ENCODE data around the gene ROR2.

ROR2 gene

DNA sequence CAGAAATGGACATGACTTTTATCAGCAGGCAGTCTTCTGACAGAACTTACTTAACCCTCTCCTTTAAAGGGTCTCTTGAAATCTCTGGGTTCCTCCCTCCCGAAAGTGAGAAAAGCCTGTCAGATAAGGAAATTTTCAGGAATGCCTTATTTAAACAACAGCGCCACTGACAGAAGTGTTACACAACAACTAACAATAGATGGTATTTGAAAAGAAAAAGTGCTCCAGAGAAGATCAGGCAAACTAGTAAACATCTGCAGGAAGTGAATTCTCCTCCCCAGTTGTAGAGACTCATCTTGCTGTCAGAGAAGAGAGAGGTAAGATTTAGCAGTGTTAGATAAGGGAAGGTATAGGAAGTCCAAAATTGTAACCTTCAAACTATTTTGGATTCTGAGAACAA is 419.2 kb downstream of the ROR2 start:
- no peak for TF ChIP-seq RAD21 (IDR thresholded peaks at IDR 0.05; ENCODE audit: low read depth)
- TF ChIP-seq CREB1 (IDR thresholded peaks at IDR 0.05; ENCODE audit: low read depth) = no peak
- TF ChIP-seq, protein P1, sequence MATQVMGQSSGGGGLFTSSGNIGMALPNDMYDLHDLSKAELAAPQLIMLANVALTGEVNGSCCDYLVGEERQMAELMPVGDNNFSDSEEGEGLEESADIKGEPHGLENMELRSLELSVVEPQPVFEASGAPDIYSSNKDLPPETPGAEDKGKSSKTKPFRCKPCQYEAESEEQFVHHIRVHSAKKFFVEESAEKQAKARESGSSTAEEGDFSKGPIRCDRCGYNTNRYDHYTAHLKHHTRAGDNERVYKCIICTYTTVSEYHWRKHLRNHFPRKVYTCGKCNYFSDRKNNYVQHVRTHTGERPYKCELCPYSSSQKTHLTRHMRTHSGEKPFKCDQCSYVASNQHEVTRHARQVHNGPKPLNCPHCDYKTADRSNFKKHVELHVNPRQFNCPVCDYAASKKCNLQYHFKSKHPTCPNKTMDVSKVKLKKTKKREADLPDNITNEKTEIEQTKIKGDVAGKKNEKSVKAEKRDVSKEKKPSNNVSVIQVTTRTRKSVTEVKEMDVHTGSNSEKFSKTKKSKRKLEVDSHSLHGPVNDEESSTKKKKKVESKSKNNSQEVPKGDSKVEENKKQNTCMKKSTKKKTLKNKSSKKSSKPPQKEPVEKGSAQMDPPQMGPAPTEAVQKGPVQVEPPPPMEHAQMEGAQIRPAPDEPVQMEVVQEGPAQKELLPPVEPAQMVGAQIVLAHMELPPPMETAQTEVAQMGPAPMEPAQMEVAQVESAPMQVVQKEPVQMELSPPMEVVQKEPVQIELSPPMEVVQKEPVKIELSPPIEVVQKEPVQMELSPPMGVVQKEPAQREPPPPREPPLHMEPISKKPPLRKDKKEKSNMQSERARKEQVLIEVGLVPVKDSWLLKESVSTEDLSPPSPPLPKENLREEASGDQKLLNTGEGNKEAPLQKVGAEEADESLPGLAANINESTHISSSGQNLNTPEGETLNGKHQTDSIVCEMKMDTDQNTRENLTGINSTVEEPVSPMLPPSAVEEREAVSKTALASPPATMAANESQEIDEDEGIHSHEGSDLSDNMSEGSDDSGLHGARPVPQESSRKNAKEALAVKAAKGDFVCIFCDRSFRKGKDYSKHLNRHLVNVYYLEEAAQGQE (IDR thresholded peaks at IDR 0.05; ENCODE audit: low read depth) = no peak
- TF ChIP-seq YY1 (IDR thresholded peaks at IDR 0.05; ENCODE audit: low read depth) = no peak

DNA sequence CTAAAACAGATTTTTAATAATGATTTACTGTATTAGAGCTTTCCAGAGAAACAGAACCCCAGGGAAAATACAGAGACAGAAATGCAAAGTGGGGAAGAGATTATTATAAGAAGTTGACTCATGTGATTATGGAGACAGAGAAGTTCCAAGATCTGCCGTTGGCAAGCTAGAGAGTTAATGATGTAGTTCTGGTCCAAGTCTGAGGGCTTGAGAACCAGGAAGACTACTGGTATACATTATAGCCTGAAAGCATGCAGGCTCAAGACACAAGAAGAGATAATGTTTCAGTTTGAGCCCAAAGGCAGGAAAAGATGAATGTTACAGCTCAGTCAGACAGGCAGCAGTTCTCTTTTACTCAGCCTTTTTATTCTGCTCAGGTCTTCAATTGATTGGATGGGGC is 427.5 kb downstream of the ROR2 start:
- TF ChIP-seq EGR1 (IDR thresholded peaks at IDR 0.05) (no peak), TCF12 (IDR thresholded peaks at IDR 0.05; ENCODE audit: low read depth) (no peak), ZBTB7A (IDR thresholded peaks at IDR 0.05; ENCODE audit: low read depth) (no peak), TEAD4 (IDR thresholded peaks at IDR 0.05) (no peak), EP300 (IDR thresholded peaks at IDR 0.05; ENCODE audit: borderline replicate concordance) (no peak), CREB1 (IDR thresholded peaks at IDR 0.05; ENCODE audit: low read depth) (no peak), FOXM1 (IDR thresholded peaks at IDR 0.05; ENCODE audit: borderline replicate concordance, low read depth) (no peak)
- TF ChIP-seq, protein P2, sequence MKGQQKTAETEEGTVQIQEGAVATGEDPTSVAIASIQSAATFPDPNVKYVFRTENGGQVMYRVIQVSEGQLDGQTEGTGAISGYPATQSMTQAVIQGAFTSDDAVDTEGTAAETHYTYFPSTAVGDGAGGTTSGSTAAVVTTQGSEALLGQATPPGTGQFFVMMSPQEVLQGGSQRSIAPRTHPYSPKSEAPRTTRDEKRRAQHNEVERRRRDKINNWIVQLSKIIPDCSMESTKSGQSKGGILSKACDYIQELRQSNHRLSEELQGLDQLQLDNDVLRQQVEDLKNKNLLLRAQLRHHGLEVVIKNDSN (IDR thresholded peaks at IDR 0.05) = no peak
- TF ChIP-seq, protein P1 (IDR thresholded peaks at IDR 0.05; ENCODE audit: low read depth) = no peak

DNA sequence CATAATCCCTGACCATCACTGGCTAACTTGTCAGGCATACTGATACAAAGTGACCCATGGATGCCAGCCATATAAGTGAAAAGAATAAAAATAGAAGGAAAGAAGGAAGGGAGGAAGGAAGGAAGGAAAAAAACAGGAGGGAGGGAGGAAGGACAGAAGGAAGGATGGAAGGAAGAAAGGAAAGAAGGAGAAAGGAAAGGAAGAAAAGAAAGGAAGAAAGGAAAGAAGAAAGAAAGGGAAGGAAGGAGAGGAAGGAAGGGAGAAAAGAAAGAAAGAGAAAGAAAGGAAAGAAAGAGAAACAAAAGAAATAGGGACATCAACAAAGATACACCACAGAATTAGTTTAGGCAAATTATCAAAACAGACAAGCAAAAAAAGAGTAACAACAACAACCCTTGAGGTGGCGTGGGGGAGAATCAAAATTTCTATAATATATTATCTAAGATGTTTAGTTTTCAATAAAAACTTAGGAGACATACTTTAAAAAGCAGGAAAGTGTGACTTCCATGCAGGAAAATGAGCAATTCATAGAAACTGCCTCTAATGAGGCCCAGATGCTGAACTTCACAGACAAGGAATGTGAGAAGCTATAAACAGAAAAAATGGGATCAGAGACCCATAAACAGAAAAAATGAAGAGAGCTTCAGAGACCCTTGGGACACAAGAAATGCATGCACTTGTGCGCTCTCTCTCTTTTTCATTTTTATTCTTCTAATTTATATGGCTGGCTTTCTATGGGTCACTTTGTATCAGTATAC is 430.3 kb downstream of the ROR2 start:
- TF ChIP-seq CREB1 (IDR thresholded peaks at IDR 0.05; ENCODE audit: low read depth) (no peak), NFIC (IDR thresholded peaks at IDR 0.05) (no peak), FOXM1 (IDR thresholded peaks at IDR 0.05; ENCODE audit: borderline replicate concordance, low read depth) (no peak), EP300 (IDR thresholded peaks at IDR 0.05; ENCODE audit: borderline replicate concordance) (no peak), ZBTB7A (IDR thresholded peaks at IDR 0.05; ENCODE audit: low read depth) (no peak)
- TF ChIP-seq, protein P1 (IDR thresholded peaks at IDR 0.05; ENCODE audit: low read depth) = no peak
- TF ChIP-seq, protein P3, sequence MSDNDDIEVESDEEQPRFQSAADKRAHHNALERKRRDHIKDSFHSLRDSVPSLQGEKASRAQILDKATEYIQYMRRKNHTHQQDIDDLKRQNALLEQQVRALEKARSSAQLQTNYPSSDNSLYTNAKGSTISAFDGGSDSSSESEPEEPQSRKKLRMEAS (IDR thresholded peaks at IDR 0.05) = no peak

DNA sequence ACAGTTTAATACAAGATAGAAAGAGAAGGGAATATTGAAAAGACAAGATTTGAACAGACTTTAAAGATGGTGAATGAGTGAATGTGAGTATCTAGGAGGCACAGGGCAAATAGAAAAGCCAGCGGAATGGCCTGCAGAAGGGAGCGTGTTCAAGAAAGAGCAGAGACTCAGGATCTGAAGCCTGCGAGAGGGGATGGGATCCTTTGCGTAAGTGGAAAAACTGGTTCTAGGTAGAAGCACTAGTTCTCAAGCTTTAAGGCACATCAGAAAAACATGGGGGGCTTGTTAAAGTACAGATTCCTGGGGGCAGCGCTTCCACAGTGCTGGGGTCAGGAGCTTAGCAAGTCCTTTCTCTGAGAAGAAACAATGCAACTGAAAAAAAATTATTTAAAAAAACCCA is 431.6 kb downstream of the ROR2 start:
- no peak for TF ChIP-seq YY1 (IDR thresholded peaks at IDR 0.05; ENCODE audit: low read depth)
- TF ChIP-seq FOXM1 (IDR thresholded peaks at IDR 0.05; ENCODE audit: borderline replicate concordance, low read depth) = no peak
- TF ChIP-seq TEAD4 (IDR thresholded peaks at IDR 0.05) = no peak
- no peak for TF ChIP-seq RAD21 (IDR thresholded peaks at IDR 0.05; ENCODE audit: low read depth)
- no peak for TF ChIP-seq TAF1 (IDR thresholded peaks at IDR 0.05; ENCODE audit: low read depth)
- TF ChIP-seq, protein P3 (IDR thresholded peaks at IDR 0.05) = no peak
- TF ChIP-seq, protein P2 (IDR thresholded peaks at IDR 0.05) = no peak
- TF ChIP-seq ZBTB7A (IDR thresholded peaks at IDR 0.05; ENCODE audit: low read depth) = no peak

DNA sequence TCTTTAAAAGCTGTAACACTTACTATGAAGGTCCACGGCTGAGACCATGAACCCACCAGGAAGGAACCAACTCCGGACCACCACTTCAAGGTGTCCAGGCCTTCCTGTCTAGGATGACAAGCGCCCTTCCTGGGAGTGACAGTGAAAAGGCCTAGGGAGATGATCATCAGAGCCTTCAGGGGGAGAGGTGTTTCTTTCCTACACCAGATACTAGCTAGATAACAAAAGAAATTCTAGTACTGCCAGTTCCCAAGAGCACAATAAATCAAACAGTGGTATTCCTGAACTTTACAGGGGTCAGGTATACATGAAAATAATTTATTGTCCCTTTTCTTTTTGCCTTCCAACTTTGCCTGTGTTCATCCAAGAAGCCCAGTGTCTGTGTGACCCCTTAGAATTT is 432.2 kb downstream of the ROR2 start:
- no peak for TF ChIP-seq EP300 (IDR thresholded peaks at IDR 0.05; ENCODE audit: borderline replicate concordance)
- TF ChIP-seq TCF12 (IDR thresholded peaks at IDR 0.05; ENCODE audit: low read depth) = no peak
- no peak for TF ChIP-seq ZBTB7A (IDR thresholded peaks at IDR 0.05; ENCODE audit: low read depth)
- TF ChIP-seq, protein P1 (IDR thresholded peaks at IDR 0.05; ENCODE audit: low read depth) = no peak
- TF ChIP-seq TAF1 (IDR thresholded peaks at IDR 0.05; ENCODE audit: low read depth) = no peak
- no peak for TF ChIP-seq YY1 (IDR thresholded peaks at IDR 0.05; ENCODE audit: low read depth)
- no peak for TF ChIP-seq CEBPB (IDR thresholded peaks at IDR 0.05)
- TF ChIP-seq CREB1 (IDR thresholded peaks at IDR 0.05; ENCODE audit: low read depth) = no peak
- no peak for TF ChIP-seq NFIC (IDR thresholded peaks at IDR 0.05)
- TF ChIP-seq, protein P3 (IDR thresholded peaks at IDR 0.05) = no peak
- TF ChIP-seq FOXM1 (IDR thresholded peaks at IDR 0.05; ENCODE audit: borderline replicate concordance, low read depth) = no peak

Measured in Ishikawa (cell line).